GM23248 (cell line): ENCODE results near the gene MAP2K5. TPM values are rescaled to one million over a fixed set of nuclear protein-coding genes. Genes with fewer than 3 reads are reported as not detected.

Experiments
- DNase-seq: peaks from one replicate; pipeline ENCODE4 v3.0.0-alpha.2; 2015
- H2AFZ ChIP-seq: fragments of 200-600 bp; sonication (generic); 2 replicates; pipeline ENCODE4 v1.6.1; 2016; ENCODE audit warnings: antibody characterized with exemption
- H3F3A ChIP-seq: fragments of 200-600 bp; sonication (generic); 2 replicates; pipeline ENCODE4 v1.6.1; 2016; ENCODE audit warnings: mild to moderate bottlenecking, antibody characterized with exemption, mixed run types; ENCODE audit not compliant: insufficient read depth
- H3K27ac ChIP-seq: fragments of 200-600 bp; sonication (generic); 2 replicates; pipeline ENCODE4 v1.5.1; 2016; ENCODE audit warnings: mild to moderate bottlenecking
- H3K27me3 ChIP-seq: fragments of 200-600 bp; sonication (generic); replicated peaks from 2 replicates; pipeline ENCODE4 v1.6.1; 2016; ENCODE audit warnings: mild to moderate bottlenecking; ENCODE audit not compliant: insufficient read depth
- H3K36me3 ChIP-seq: fragments of 200-600 bp; sonication (generic); 2 replicates; pipeline ENCODE4 v1.6.1; 2016; ENCODE audit warnings: low read depth, mild to moderate bottlenecking
- H3K4me1 ChIP-seq: fragments of 200-600 bp; sonication (generic); 2 replicates; pipeline ENCODE4 v1.6.1; 2016; ENCODE audit warnings: mild to moderate bottlenecking; ENCODE audit not compliant: insufficient read depth
- H3K4me2 ChIP-seq: fragments of 200-600 bp; sonication (generic); one replicate; pipeline ENCODE4 v1.6.1; 2016; ENCODE audit warnings: mild to moderate bottlenecking; ENCODE audit not compliant: unreplicated experiment
- H3K4me3 ChIP-seq: fragments of 200-600 bp; sonication (generic); 2 replicates; pipeline ENCODE4 v1.5.1; 2016; ENCODE audit warnings: mild to moderate bottlenecking
- H3K79me2 ChIP-seq: fragments of 200-600 bp; sonication (generic); 2 replicates; pipeline ENCODE4 v1.6.1; 2016; ENCODE audit warnings: mild to moderate bottlenecking; ENCODE audit not compliant: insufficient read depth
- H3K9ac ChIP-seq: fragments of 200-600 bp; sonication (generic); 2 replicates; pipeline ENCODE4 v1.6.1; 2016; ENCODE audit warnings: mild to moderate bottlenecking
- H3K9me2 ChIP-seq: fragments of 200-600 bp; sonication (generic); 2 replicates; pipeline ENCODE4 v1.6.1; 2016; ENCODE audit warnings: mixed run types, mild to moderate bottlenecking, moderate library complexity; ENCODE audit not compliant: insufficient read depth
- H3K9me3 ChIP-seq: fragments of 200-600 bp; sonication (generic); one replicate; pipeline ENCODE4 v1.6.1; 2017; ENCODE audit warnings: low read depth
- H4K20me1 ChIP-seq: fragments of 200-600 bp; sonication (generic); 2 replicates; pipeline ENCODE4 v1.6.0; 2016; ENCODE audit not compliant: insufficient read depth
- EZH2 ChIP-seq: fragments of 200-600 bp; sonication (generic); IDR thresholded peaks from 2 replicates; pipeline ENCODE4 v1.6.1; 2018; ENCODE audit warnings: antibody characterized with exemption, mild to moderate bottlenecking; ENCODE audit not compliant: insufficient read depth, poor library complexity, severe bottlenecking
- EZH2phosphoT487 ChIP-seq: fragments of 200-600 bp; sonication (generic); IDR thresholded peaks from 2 replicates; pipeline ENCODE4 v1.6.1; 2018; ENCODE audit warnings: antibody characterized with exemption, moderate library complexity, mild to moderate bottlenecking, low read depth; ENCODE audit not compliant: insufficient read depth
- WGBS, 2 experiments: methylation state at CpG; one replicate each; pipeline ENCODE4 v1.1.6; 2015 to 2017; ENCODE audit warnings: low lambda C conversion rate in 2 of 2, low coverage in 1 of 2; ENCODE audit errors: missing lambda C conversion rate in 2 of 2; 5-methylcytosine and 5-hydroxymethylcytosine counted together
- in situ Hi-C: fragments of 300-500 bp; cut with MboI; formaldehyde crosslinking; loops from 2 replicates; pipeline ENCODE4 v1.15.0; 2020
- polyA plus RNA-seq: library from polyadenylated mRNA; unstranded; fragments of >200 nt; fragmentation: Nextera tagmentation; extraction: Ambion mirVana; gene quantifications from 2 replicates; pipeline ENCODE4 v1.2.1, GENCODE V29; 2016
- total RNA-seq: library from RNA; depleted of rRNA; stranded (reverse); fragments of >200 nt; shearing (Covaris generic); gene quantifications from 2 replicates; pipeline ENCODE4 v1.2.3, GENCODE V29; 2014

Gene MAP2K5
- total and polyA plus RNA-seq, 2 experiments from 2014 or later: 2.8 to 15.0 TPM

DNA sequence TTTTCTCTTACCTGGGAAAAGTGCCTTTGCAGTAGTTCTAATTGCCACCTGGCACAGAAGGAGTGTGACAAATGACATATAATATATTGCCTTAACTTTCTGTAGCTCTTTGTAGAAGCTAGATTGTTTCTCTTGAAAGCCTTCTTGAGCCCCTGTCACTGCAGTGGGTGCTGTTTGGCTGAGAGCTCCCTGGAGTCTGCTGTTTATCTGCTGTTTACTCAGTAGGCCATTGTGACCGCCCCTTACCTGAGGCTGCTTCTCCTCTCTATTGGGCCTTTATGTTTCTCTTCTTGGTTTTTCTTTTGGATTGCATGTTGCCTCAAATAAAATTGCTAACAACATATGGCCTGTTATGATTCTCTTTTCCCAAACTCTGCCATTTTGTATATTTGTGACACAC is 16.7 kb downstream of the MAP2K5 start:
- no peak overlapping the region for H2AFZ ChIP-seq
- H3K79me2 ChIP-seq: peaks cover 7% of the 10 kb centered on the region; the same call in 1 of the 2 replicates
- no peak overlapping the region for H3K27ac ChIP-seq
- no peaks in the 10 kb centered on the region for H3F3A ChIP-seq
- TF ChIP-seq EZH2phosphoT487 (no peak), EZH2 (no peak)
- H3K4me2 ChIP-seq: no peak overlapping the region
- no peaks in the 10 kb centered on the region for H3K27me3 ChIP-seq
- no peaks in the 10 kb centered on the region for H3K9me2 ChIP-seq
- whole genome bisulfite sequencing, 2 experiments: 100% methylated on average over 1 of the region's 1 CpG
- H3K9me3 ChIP-seq: no peaks in the 10 kb centered on the region
- no peaks in the 10 kb centered on the region for H4K20me1 ChIP-seq
- no peaks in the 10 kb centered on the region for H3K4me1 ChIP-seq
- H3K4me3 ChIP-seq: no peak overlapping the region
- in situ Hi-C loops: no loop called here
- DNase-seq: no peak
- H3K9ac ChIP-seq: no peak overlapping the region
- peaks cover 16% of the 10 kb centered on the region for H3K36me3 ChIP-seq

GRCh38 chr15:67559576-67559975 is 17.1 kb downstream of the MAP2K5 start:
- Histone ChIP-seq H3K4me2 (no peak overlapping the region), H3K79me2 (peaks cover 7% of the 10 kb centered on the region; the same call in 1 of the 2 replicates), H3K27me3 (no peaks in the 10 kb centered on the region), H3F3A (no peaks in the 10 kb centered on the region), H3K36me3 (peaks cover 16% of the 10 kb centered on the region), H3K27ac (no peak overlapping the region), H2AFZ (no peak overlapping the region), H3K9ac (no peak overlapping the region), H3K4me1 (no peaks in the 10 kb centered on the region), H3K9me2 (no peaks in the 10 kb centered on the region), H3K4me3 (no peak overlapping the region), H3K9me3 (no peaks in the 10 kb centered on the region), H4K20me1 (no peaks in the 10 kb centered on the region)
- DNase-seq: no peak
- 98 to 99% methylated on average over 2 of the region's 2 CpGs for WGBS, 2 experiments
- no peak for TF ChIP-seq EZH2phosphoT487
- no peak for TF ChIP-seq EZH2
- in situ Hi-C loops: no loop called here

DNA sequence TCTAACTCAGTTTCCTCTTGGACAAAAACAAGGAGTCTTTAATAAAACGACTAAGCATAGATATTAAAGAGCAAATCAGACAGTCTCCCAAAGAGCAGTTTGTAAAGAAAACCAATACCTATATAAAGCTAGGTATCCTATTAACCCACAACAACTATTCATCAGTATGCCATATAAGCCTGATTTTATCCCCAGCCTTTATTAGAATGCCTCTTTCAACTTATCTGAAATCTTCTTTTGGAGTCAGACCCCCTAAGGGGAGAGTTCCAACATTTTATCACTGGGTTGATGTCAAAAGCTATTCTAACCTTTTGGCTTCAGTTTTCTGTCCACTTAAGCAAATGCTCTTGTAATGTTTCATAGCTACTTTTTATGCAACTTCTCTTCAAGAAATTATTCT is 17.8 kb downstream of the MAP2K5 start:
- Histone ChIP-seq H3F3A (no peaks in the 10 kb centered on the region), H3K79me2 (peaks cover 7% of the 10 kb centered on the region; the same call in 1 of the 2 replicates), H4K20me1 (no peaks in the 10 kb centered on the region), H3K9ac (no peak overlapping the region), H3K36me3 (peaks cover 16% of the 10 kb centered on the region), H3K9me3 (no peaks in the 10 kb centered on the region), H3K4me1 (no peaks in the 10 kb centered on the region), H3K9me2 (no peaks in the 10 kb centered on the region), H3K4me2 (no peak overlapping the region), H2AFZ (no peak overlapping the region), H3K4me3 (no peak overlapping the region), H3K27ac (no peak overlapping the region), H3K27me3 (no peaks in the 10 kb centered on the region)
- WGBS, 2 experiments: 87 to 89% methylated on average over 1 of the region's 1 CpG
- in situ Hi-C loops: no loop called here
- no peak for DNase-seq
- TF ChIP-seq EZH2: no peak
- no peak for TF ChIP-seq EZH2phosphoT487

GRCh38 chr15:67563092-67563491 is 20.6 kb downstream of the MAP2K5 start:
- no peak for DNase-seq

More at GRCh38 chr15:67563092-67563491, 20.6 kb downstream of the MAP2K5 start:
- H4K20me1 ChIP-seq: no peaks in the 10 kb centered on the region
- H3K4me1 ChIP-seq: no peaks in the 10 kb centered on the region
- no peaks in the 10 kb centered on the region for H3K9me3 ChIP-seq
- TF ChIP-seq EZH2phosphoT487: no peak
- no peak for TF ChIP-seq EZH2
- no peaks in the 10 kb centered on the region for H3F3A ChIP-seq
- H3K36me3 ChIP-seq: peaks cover 11% of the 10 kb centered on the region
- 88 to 94% methylated on average over 5 of the region's 5 CpGs for WGBS, 2 experiments
- H2AFZ ChIP-seq: no peak overlapping the region
- in situ Hi-C loops: no loop called here
- no peak overlapping the region for H3K4me2 ChIP-seq
- H3K4me3 ChIP-seq: no peak overlapping the region
- no peak overlapping the region for H3K9ac ChIP-seq
- no peaks in the 10 kb centered on the region for H3K9me2 ChIP-seq
- H3K79me2 ChIP-seq: no peaks in the 10 kb centered on the region
- H3K27ac ChIP-seq: no peak overlapping the region
- H3K27me3 ChIP-seq: no peaks in the 10 kb centered on the region
